ENCODE results near the gene ABCC1.
A peak's percentile ranks its signal among the peaks of the same experiment; 100 is the strongest.

The ABCC1 gene

GRCh38 chr16:16019488-16019887, 70.1 kb downstream of the ABCC1 start:
- no peak overlapping the region for H3K4me3 ChIP-seq (ENCODE audit: low read depth, low read length)
- DNase-seq (ENCODE audit: low read depth), result no peak
- no peak for TF ChIP-seq CTCF (IDR thresholded peaks at IDR 0.05; ENCODE audit: control insufficient read depth, extremely low read depth, insufficient read depth)

DNA sequence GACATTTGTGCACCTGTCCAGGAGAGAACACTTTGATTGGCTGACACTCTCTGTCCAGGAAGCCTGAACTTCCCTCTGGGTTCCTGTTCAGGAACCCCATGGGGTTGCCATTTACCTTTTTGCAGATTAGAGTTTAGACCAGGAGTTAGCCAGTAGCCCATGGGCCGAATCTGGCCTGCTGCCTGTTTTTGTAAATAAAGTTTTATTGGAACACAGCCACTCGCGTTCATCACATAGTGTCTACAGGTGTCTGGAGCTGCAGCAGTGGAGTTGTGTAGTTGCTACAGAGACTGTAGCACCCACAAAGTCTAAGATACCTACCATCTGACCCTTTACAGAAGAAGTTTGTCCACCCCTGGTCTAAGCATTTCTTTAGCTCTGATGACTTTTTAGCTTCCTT, 70.9 kb downstream of the ABCC1 start:
- DNase-seq (ENCODE audit: low read depth), result no peak
- no peak for TF ChIP-seq CTCF (IDR thresholded peaks at IDR 0.05; ENCODE audit: control insufficient read depth, extremely low read depth, insufficient read depth)
- H3K4me3 ChIP-seq (ENCODE audit: low read depth, low read length), result no peak overlapping the region

DNA sequence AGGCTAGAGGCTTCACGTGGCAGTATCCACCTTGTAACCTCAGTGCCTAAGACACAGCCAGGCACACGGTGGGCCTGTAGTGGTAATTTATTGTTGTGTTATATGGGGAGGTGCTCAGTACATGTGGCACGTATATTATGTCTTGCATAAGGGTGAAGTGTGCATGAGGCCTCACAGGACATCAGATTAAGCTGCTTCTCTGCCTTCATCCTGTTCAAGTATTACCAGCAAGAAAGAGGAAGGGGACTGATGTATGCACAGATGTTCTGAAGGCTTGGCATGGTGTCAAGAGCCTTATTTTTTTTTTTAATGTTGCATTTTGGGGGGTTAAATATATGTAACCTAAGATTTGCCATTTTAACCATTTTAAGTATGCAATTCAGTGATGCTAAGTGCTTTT, 71.6 kb downstream of the ABCC1 start:
- no peak for DNase-seq (ENCODE audit: low read depth)
- TF ChIP-seq CTCF (IDR thresholded peaks at IDR 0.05; ENCODE audit: control insufficient read depth, extremely low read depth, insufficient read depth), result no peak
- H3K4me3 ChIP-seq (ENCODE audit: low read depth, low read length), result no peak overlapping the region

GRCh38 chr16:16021646-16021987, 72.2 kb downstream of the ABCC1 start:
- no peak overlapping the region for H3K4me3 ChIP-seq (ENCODE audit: low read depth, low read length)
- no peak for TF ChIP-seq CTCF (IDR thresholded peaks at IDR 0.05; ENCODE audit: control insufficient read depth, extremely low read depth, insufficient read depth)
- DNase-seq (ENCODE audit: low read depth), result no peak

DNA sequence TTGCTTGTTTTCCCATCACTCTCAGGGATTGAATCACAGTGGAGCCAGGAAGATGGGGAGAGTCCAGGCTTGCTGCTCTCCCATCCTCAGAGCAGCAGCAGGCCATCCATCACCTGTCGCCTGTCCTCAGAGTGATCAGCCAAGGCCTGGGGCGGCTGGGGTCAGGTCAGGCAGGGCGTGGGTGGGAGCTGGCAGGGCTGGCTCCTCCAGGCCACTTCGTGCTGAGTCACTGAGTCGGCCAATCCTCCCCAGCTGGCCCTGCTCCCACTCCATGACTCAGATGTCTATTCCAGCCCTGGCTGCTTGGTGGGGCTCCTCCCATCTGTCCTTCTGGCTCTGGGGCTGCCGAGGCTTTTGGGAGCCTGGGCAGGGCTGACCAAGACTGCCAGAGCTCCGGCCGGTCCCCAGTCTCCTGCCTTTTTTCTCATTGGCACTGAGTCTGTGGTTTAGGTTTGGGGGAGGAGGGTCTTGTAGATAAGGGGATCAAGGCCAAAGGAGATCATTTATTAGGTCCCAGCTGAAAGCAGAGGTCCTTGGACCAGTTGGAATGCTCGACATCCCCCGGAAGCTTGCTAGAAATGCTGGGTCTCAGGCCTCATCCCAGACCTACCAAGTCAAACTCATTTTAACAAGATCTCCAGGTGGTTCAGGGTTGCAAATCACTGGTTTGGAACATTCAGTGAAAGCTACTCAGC, 72.7 kb downstream of the ABCC1 start:
- no peak for TF ChIP-seq CTCF (IDR thresholded peaks at IDR 0.05; ENCODE audit: control insufficient read depth, extremely low read depth, insufficient read depth)
- peak; percentile 89 for DNase-seq (ENCODE audit: low read depth)
- no peak overlapping the region for H3K4me3 ChIP-seq (ENCODE audit: low read depth, low read length)

DNA sequence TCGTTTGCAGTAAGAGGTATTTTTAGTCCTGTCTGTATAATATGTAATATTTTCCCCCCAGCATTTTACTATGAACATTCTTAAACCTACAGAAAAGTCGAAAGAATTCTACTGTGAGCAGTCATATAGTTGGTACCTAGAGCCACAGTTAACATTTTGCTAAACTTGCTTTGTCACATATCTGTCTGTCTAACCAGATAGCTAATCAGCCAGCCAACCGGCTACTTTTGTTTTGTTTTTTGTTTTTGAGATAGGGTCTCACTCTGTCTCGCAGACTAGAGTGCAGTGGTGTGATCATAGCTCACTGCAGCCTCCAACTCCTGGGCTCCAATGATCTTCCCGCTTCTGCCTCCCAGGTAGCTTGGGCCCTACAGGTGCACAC, 73.3 kb downstream of the ABCC1 start:
- no peak for DNase-seq (ENCODE audit: low read depth)
- H3K4me3 ChIP-seq (ENCODE audit: low read depth, low read length), result no peak overlapping the region
- no peak for TF ChIP-seq CTCF (IDR thresholded peaks at IDR 0.05; ENCODE audit: control insufficient read depth, extremely low read depth, insufficient read depth)
